Ecto neural progenitor cell (in vitro differentiated cells): Measurements from ENCODE around the gene PHACTR3.

Experiments
- DNase-seq: peaks from one replicate; pipeline ENCODE4 v3.0.0-alpha.2; 2018; ENCODE audit warnings: low spot score

The PHACTR3 gene

DNA sequence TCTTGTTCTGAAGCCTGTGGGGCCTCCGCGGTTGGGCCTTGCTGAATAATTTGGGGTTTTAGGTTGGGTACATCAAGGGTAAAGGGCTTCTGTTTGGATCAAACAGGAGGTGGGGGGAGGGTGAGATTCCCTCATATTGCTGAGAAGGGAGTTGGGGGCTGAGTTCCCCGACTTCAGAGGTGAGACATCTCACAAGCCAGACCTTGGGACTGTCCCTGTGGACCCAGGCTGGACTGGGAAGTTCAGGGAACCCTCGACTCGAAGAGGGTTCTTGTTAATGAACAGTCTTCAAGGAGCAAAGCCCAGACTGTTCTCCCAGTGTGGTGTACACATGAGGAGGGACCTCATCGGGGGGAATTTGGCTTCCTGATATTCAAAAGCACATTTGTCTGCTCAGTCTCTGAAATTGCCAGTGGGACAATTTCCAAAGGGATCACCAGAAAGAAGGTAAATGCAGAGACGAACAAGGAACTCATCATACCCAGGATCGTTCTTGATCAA, 210.6 kb downstream of the PHACTR3 start:
- no peak for DNase-seq

DNA sequence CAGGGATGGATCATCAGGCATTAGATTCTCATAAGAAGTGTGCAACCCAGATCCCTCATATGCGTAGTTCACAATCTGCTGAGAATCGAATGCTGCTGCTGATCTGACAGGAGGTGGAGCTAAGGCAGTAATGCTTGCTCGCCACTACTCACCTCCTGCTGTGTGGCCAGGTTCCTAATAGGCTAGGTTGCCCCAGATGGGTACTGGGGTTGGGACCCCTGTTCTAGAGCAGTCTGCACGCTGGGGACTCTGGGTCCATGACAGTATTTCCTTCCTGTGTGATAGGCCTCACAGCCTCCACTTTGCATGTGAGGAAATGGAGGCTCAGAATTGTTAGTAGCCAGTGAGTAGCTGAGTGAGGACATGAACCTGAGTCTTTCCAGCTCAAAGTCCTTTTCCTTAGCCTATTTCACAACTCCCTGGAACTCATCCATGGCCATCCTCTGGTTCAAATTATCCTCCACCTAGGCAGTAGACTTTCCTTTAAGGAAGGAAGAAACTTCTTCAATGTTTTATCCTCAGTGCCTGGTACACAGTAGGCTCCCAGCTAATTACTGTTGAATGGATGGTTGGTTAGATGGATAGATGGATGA, 211.9 kb downstream of the PHACTR3 start:
- no peak for DNase-seq

GRCh38 chr20:59817406-59817805, 213.1 kb downstream of the PHACTR3 start:
- peak; percentile 23 for DNase-seq

- DNase-seq = peak; percentile 23
Measured at GRCh38 chr20:59817846-59818615, 213.7 kb downstream of the PHACTR3 start.

GRCh38 chr20:59818911-59819310, 214.6 kb downstream of the PHACTR3 start:
- DNase-seq = peak; percentile 24

DNA sequence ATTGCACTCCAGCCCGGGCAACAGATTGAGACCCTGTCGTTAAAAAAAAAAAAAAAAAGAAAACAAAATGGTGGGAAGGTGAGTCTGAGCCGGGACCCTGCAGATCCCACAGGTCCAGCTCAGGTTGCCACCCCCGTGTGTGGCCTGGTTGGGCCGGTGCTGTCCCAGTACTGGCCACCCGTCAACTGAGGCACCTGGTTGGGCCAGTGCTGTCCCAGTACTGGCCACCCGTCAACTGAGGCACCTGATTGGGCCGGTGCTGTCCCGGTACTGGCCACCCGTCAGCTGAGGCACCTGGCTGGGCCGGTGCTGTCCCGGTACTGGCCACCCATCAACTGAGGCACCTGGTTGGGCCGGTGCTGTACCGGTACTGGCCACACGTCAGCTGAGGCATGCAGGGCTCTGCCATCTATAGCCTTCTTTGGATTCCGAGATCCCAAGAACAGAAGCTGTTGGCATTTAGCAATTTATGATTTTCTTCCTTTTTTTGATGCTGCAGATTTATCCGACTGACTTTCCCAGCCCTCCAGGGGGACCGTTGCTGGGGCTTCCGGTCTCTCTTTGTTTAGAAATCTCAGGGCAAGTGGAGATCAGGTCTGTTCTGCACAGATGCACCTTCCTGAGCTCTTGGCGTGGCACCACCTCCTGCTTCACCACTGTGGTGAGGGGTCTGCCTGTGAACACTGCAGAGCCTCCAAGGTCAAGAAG, 215.3 kb downstream of the PHACTR3 start:
- peak; percentile 27 for DNase-seq

GRCh38 chr20:59820204-59821041, 216.1 kb downstream of the PHACTR3 start:
- peak; percentile 31 for DNase-seq

DNA sequence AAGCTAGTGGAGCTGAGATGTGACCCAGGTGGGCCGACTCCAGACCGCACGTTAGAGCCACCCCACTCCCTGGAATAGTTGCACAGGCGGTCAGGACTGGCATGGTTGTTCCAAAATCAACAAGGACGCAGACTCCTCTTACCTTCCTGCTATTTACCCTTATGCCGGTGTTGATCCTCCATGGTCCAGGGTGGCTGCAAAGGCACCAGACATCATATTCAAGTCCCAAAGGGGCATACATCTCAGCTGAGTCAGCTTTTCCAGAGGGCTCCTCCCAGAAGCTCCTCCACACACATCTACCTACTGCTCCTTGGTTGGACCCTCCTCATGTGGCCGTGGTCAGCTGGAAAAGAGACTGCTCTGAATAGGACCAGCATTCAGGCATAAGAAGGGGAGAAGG, 216.9 kb downstream of the PHACTR3 start:
- peak; percentile 32 for DNase-seq

- peak; percentile 14 for DNase-seq
Measured at GRCh38 chr20:59821788-59822187, 217.4 kb downstream of the PHACTR3 start.

DNA sequence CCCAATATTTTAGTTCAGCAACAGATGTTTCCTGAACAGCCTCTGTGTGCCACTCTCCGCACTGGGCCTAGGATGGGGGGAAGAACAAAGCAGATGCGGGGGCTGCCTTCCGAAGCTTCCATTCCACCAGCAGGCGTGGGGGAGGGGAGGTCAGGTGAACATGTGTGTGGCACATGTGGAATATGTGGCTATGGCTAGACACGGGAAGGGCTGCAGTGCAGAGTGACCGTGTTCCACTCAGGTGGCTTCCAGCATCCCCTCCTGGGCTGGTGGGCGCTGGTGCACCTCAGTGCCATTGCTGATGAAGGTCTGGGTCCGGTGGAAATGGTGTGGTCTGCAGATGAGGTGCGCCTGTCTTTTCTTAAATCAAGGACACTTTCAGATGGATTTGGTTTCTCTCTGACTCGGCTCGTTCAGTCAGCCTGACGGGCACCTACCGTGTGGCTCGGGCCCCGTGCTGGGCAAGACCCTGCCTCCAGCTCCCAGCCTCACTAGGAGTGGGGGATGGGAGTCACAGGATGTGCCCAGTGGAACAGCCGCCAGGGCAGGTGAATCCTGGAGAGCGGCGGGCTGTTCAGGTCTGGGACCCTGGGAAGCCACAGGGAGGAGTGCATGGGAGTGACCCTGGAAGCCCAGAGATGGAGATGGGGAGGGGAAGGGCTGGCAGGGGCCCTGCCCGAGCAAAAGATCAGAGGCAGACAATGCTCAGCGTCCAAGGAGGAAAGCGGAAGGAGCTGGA, 218.1 kb downstream of the PHACTR3 start:
- peak; percentile 33 for DNase-seq

GRCh38 chr20:59823030-59823423, 218.7 kb downstream of the PHACTR3 start:
- no peak for DNase-seq

DNA sequence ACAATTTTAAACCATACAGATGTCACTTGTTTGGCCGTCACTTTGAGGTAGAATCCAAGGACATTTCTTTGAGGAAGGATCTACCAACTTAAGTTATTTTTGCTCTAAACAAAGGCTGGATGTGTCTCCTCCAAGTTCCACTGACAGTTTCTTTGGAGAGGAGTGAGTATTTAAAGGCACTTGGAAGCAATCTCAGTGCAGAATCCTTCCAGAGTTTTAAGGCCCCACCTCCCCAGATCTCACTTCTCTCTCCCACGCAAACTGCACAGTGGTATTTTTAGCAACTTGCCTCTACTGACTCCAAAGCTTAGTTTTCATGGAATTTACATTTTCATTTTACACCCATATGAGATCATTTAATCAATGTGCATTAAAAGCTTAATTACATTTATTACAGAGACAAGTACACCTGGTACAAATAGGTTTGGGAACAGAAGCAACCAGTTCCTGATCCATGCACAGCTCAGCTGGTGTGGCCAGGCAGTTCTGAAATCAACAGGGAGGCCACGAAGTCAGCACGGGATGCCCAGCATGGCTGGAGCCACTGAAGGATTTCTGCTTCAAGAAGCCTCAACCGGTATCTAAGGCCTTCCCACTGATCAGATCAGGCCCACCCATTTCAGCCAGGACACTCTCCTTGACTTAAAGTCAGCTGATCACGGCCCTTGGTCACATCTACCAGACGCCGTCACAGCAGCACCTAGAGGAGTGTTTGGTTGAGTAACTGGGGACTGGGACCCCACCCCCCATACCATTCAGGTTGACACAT, 219.3 kb downstream of the PHACTR3 start:
- DNase-seq = peak; percentile 29

DNA sequence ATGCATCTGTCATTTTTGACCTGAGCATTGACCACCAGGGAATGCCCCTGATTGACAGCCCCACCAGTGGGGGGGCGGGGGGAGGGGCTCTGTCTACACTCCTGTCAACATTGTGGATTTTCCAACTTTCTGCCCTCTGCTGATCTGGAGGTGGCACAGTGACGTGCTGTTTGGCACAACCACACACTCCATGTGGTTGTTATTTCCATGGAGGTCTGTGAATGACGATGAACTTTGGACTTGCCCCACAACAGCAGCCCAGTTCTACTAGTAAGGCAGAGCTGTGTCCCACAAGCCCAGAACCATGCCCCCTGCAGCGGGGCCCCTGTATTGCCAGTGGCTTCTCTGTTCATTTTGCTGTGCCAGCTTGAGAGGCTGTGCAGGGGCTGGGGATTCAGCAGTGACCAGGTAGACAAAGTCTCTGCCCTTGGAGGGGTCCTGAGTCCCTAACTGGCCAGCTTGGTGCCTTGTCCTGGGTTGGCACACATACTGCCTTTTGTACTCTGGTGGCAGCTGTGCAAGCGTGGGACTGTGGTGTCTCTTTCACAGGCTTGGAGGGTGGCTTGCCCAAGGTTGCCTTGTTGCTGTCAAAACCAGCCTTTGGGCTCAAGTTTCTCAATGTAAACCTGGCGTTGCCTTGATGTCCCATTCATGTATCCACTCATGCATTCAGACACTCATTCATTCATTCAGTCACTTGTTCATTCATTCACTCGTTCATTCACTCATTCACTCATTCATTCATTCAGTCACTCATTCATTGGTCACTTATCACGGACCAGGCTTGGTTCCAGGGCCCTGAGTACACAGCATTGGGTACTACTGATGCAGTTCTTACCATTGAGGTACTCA, 220.6 kb downstream of the PHACTR3 start:
- peak; percentile 34 for DNase-seq

- peak; percentile 23 for DNase-seq
Measured at GRCh38 chr20:59825563-59825920, 221.2 kb downstream of the PHACTR3 start.

DNA sequence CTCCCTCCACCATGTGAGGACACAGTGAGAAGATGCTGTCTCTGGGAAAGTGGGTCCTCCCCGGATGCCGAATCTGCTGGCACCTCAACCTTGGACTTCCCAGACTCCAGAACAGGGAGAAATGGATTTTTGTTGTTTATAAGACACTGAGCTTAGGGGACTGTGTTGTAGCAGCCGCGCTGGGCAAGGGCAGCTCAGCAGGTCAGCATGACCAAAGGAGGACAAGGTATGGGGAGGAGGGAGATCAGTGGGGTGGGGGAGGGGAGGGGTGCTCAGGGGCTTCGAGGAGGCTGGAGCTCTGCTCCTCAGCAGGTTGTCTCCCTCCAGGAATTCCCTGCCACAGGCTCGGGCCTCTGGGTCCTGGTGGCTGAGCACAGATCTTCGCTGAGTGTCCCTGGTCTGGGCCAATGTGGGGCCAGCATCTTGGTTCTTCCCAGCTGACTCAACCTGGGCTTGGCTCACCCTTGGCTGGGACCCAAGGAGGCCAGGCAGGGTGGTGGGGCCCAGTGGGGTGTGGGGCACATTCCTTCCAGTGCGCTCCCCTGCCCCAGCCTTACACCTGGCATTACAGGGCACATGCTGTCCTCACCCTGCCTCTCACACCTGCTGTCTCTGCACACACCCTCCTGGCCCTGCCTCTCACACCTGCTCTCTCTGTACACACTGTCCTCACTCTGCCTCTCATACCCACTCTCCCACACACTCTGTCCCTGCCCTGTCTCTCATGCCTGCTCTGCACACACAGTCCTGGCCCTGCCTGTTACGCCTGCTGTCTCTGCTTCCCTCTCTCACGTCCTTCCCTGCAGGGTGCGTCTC, 221.8 kb downstream of the PHACTR3 start:
- DNase-seq = peak; percentile 40

DNA sequence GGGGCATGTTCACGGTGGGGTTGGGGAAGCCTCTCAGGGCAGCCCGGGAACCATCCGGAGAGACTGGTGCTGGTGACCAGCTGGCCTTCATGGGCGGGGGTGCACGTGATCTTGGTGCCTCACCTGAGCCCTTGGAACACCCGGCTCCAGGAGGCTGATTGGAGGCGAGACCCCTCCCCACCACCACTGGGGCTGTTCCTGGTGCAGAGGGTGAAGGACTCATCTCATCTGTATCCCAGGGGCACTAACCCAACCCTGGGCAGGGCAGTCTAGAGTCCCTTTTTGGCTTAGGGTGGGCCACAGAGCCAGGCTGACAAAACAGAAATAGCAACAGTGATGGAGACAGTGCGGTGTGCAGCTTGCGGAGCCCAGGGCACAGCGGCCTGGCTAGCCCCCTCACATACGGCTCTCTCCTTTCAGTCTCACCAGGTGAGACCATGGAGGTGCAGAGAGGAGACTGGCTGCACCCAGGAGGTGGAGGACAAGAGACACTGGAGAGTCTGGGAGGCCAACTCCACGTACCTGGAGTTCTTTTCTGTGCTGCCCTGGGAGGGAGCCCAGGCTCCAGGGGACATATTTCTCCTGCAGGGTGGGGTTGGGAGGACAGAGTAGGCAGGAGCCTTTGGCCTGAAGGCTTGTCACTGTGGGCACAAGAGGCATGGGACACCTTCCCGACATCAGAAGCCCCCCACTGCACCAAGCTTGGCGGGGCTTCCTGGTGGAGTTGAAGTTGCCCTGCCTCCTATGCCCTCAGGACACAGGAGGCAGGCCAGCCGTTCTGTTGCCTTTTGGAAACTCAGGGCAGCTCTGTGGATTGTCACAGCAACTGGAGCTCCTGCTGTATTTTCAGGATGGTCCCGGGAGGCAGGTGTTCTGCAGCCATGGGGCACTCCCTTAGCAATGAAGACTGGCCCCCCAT, 223.1 kb downstream of the PHACTR3 start:
- peak; percentile 38 for DNase-seq
